Measurements from ENCODE around the gene B4GALT6.

B4GALT6 gene

DNA sequence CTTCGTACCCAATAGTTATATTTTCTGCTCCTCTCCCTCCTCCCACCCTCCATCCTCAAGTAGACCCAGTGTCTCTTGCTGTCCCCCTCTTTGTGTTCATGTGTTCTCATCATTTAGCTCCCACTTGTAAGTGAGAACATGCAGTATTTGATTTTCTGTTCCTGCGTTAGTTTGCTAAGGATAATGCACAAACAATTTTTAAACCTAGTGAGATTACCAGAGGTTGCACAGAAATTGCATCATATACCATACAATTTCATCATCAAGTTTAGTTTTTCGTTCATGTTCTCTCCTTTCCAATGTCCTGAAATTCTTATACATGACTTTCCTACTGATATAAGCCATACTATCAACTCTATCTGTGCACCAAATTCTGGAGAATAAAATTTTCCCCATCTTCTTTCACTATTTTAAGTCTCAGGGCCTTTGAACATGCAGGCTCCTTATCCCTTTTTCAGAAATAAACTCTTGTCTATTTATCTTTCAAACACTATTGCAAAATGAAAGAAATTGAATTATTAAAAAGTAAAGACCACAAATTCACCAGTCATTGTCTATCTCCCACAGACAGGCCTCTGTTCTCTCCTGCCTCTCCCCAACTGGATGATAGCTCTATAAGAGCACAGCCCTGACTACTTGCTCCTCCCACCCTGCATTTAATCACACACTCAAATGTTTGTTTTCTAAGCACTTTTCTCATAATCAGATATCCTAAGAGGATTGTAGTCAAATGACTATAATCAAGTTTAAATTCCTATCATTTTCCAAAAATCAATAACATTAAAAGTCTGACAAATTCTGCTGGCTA is 27.2 kb upstream of the B4GALT6 start:
- no peak overlapping the region for H3K4me3 ChIP-seq (ENCODE audit: low read length)
- H3K36me3 ChIP-seq (ENCODE audit: control insufficient read depth, insufficient read depth, low read length): no peaks in the 10 kb centered on the region
- H3K27ac ChIP-seq (ENCODE audit: low read depth, low read length): no peak overlapping the region
- H3K9ac ChIP-seq (ENCODE audit: low read length): no peak overlapping the region
- H3K27me3 ChIP-seq (ENCODE audit: control insufficient read depth, insufficient read depth, low read length): no peaks in the 10 kb centered on the region
- H3K4me1 ChIP-seq (ENCODE audit: control insufficient read depth, insufficient read depth, low read length): no peaks in the 10 kb centered on the region

DNA sequence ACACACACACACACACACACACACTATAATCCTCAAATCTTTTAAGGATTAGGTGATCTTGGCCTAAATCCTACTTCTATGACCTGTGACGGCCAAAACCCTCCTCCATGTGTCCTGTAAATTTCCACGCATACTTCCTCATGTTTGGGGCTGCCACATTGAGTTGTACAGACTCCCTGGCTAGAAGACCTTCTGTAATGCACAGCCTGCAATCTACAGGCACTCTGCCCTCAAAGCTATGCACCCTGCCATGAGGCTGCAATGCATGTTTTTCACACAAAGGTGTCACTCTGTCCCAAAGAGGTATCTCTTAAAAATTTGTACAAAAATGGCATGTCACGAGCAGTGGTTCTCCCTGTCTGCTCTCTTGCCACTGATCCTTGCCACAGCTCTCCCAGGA is 26.4 kb upstream of the B4GALT6 start:
- no peaks in the 10 kb centered on the region for H3K27me3 ChIP-seq (ENCODE audit: control insufficient read depth, insufficient read depth, low read length)
- H3K4me3 ChIP-seq (ENCODE audit: low read length): no peak overlapping the region
- H3K36me3 ChIP-seq (ENCODE audit: control insufficient read depth, insufficient read depth, low read length): no peaks in the 10 kb centered on the region
- H3K9ac ChIP-seq (ENCODE audit: low read length): no peak overlapping the region
- no peaks in the 10 kb centered on the region for H3K4me1 ChIP-seq (ENCODE audit: control insufficient read depth, insufficient read depth, low read length)
- H3K27ac ChIP-seq (ENCODE audit: low read depth, low read length): no peak overlapping the region

DNA sequence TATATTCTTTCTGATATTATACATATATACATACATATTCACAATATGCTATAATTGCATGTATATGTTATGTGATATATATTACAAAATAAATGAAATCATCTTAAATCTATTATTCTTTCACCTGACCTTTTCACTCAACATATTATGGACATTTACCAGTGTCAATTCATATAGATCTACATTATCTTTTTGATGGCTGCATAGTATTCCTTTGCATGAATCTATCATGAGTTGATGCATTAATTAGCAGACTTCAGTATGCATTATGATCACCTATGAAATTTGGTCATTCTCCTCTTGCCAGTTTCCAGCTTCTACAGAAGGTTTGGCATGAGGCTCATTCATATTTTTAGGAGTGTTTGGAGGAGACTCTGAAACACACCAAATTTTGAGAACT is 23.4 kb upstream of the B4GALT6 start:
- Histone ChIP-seq H3K9ac (ENCODE audit: low read length) (no peak overlapping the region), H3K4me3 (ENCODE audit: low read length) (no peak overlapping the region), H3K27me3 (ENCODE audit: control insufficient read depth, insufficient read depth, low read length) (no peaks in the 10 kb centered on the region), H3K4me1 (ENCODE audit: control insufficient read depth, insufficient read depth, low read length) (no peaks in the 10 kb centered on the region), H3K27ac (ENCODE audit: low read depth, low read length) (no peak overlapping the region), H3K36me3 (ENCODE audit: control insufficient read depth, insufficient read depth, low read length) (no peaks in the 10 kb centered on the region)

DNA sequence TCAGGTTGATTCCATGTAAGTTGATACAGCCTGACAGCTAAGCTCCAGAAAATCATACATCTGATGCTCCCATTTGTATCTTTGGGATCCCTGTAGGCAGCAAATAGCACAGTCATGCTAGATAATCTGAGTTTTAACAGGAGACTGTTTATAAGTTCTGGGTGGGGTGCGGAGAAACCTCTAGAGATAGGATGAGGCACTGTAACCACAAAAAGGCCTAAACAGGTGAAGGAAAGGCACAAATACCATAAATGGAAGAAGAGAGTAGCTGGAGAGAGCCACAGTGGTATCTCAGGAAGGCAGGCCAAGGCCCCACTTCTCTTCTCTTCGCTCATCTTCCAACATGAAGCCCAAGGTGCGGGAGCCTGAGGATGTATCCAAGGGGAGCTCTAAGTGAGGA is 18.1 kb upstream of the B4GALT6 start:
- no peaks in the 10 kb centered on the region for H3K4me1 ChIP-seq (ENCODE audit: control insufficient read depth, insufficient read depth, low read length)
- H3K4me3 ChIP-seq (ENCODE audit: low read length): no peak overlapping the region
- H3K27me3 ChIP-seq (ENCODE audit: control insufficient read depth, insufficient read depth, low read length): no peaks in the 10 kb centered on the region
- H3K9ac ChIP-seq (ENCODE audit: low read length): no peak overlapping the region
- H3K27ac ChIP-seq (ENCODE audit: low read depth, low read length): no peak overlapping the region
- no peaks in the 10 kb centered on the region for H3K36me3 ChIP-seq (ENCODE audit: control insufficient read depth, insufficient read depth, low read length)

DNA sequence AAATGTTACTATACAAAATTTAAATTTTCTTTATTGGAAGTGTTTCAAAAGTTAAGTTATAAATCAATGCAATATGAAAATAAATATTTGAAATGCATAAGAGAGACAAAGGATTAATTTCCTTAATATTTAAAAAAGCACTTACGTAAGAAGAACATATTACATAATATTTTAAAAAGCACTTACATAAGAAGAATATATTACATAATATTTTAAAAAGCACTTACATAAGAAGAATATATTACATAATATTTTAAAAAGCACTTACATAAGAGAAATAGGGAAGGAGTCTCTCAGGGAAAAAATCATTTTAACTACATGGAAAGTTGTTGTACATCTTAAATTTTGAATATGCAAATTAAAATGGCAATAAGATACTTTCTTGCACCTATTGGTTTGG is 17.4 kb upstream of the B4GALT6 start:
- Histone ChIP-seq H3K4me1 (ENCODE audit: control insufficient read depth, insufficient read depth, low read length) (no peaks in the 10 kb centered on the region), H3K9ac (ENCODE audit: low read length) (no peak overlapping the region), H3K4me3 (ENCODE audit: low read length) (no peak overlapping the region), H3K36me3 (ENCODE audit: control insufficient read depth, insufficient read depth, low read length) (no peaks in the 10 kb centered on the region), H3K27ac (ENCODE audit: low read depth, low read length) (no peak overlapping the region), H3K27me3 (ENCODE audit: control insufficient read depth, insufficient read depth, low read length) (no peaks in the 10 kb centered on the region)

DNA sequence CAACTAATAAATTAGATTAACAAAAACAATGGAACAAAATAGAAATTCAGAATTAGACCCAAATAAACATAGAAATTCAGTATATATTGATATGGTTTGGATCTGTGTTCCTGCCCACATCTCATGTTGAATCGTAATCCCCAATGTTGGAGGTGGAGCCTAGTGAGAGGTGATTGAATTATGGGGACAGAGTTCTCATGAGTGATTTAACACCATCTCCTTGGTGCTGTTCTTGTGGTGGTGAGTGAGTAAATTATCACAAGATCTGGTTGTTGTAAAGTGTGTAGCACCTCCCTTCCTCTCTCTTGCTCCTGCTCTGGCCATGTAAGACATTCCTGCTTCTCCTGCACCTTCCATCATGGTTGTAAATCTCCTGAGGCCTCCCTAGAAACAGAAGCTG is 16.6 kb upstream of the B4GALT6 start:
- Histone ChIP-seq H3K27me3 (ENCODE audit: control insufficient read depth, insufficient read depth, low read length) (no peaks in the 10 kb centered on the region), H3K9ac (ENCODE audit: low read length) (no peak overlapping the region), H3K4me3 (ENCODE audit: low read length) (no peak overlapping the region), H3K4me1 (ENCODE audit: control insufficient read depth, insufficient read depth, low read length) (no peaks in the 10 kb centered on the region), H3K27ac (ENCODE audit: low read depth, low read length) (no peak overlapping the region), H3K36me3 (ENCODE audit: control insufficient read depth, insufficient read depth, low read length) (no peaks in the 10 kb centered on the region)

DNA sequence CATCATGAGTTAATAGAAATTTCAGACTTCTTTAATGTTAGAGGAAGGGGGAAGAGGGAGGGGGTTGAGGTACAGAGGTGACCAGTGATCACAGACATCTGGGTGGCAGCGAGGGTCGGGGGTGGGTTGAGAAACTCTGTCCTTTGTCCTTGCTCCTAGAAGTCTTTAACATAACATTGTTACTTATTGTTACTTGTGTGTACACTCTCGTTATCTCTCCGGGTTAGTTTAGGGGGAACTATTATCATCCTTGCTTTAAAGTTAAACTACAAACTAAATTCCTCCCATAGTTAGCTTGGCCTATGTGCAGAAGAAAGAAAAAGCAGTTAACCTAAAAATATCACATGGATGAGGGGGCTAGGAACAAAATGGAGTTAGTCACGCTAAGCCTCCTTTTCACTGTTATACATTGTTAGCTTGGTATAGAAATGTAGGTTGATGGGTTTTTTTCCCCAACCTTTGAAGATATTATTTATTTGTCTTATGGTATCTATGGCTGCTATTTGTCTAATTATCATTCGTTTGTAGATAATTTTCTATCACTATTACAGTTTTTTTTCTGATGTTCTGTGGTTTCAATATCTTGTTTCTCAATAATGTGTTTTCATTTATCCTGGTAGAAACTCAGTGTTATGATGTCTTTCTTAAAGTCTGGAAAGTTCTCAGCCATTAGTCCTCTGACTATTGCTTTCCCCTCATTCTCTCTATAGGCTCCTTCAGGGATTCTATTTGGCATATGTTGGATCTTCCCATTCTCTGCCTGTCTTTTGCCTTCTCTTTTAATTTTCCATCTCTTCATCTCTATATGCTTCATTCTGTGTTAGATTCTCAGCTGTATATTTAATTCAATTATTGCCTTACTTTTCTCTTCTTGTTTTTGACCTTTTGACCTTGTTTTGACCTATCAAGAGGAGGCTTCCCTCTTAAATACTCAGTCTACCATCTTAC is 13.2 kb upstream of the B4GALT6 start:
- Histone ChIP-seq H3K36me3 (ENCODE audit: control insufficient read depth, insufficient read depth, low read length) (no peaks in the 10 kb centered on the region), H3K27ac (ENCODE audit: low read depth, low read length) (no peak overlapping the region), H3K4me1 (ENCODE audit: control insufficient read depth, insufficient read depth, low read length) (no peaks in the 10 kb centered on the region), H3K9ac (ENCODE audit: low read length) (no peak overlapping the region), H3K27me3 (ENCODE audit: control insufficient read depth, insufficient read depth, low read length) (no peaks in the 10 kb centered on the region), H3K4me3 (ENCODE audit: low read length) (no peak overlapping the region)

DNA sequence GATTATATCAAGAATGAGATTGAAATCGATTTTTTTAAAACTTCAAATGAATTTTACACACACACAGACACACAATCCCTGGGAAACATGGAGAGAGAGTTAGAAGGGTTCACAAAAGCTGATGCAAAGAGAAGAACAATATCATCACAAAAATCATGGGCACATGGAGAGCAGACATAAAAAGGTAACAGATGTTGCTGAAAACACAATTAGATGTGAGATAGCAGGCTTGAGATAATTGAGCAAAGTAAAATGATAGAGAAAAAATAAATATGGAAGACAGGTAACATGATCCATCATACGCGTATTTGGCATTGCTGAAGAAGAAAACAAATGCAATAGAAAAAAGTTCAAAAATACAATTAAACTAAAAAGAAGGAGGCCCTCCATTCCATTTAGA is 11.6 kb upstream of the B4GALT6 start:
- H3K4me3 ChIP-seq (ENCODE audit: low read length): no peak overlapping the region
- no peaks in the 10 kb centered on the region for H3K36me3 ChIP-seq (ENCODE audit: control insufficient read depth, insufficient read depth, low read length)

DNA sequence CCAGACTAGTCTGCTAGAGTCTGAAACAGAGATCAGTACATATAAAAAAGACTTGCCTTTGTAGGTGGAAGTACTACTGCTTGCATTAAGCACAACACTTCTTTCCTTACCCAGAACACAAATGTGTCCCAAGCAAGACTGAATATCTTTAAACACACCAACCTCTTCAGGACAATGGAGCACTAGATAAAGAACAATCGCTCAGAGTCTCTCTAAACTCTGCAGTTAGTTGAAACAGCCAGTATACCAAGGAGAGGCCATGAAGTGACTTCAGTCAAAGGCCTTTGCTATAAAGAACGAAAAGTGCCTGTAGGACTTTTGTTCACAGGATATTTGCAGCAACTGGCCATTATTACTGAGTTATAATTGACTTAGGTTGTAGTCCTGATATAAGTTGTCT is 9.9 kb upstream of the B4GALT6 start:
- Histone ChIP-seq H3K4me1 (ENCODE audit: control insufficient read depth, insufficient read depth, low read length) (no peaks in the 10 kb centered on the region), H3K27me3 (ENCODE audit: control insufficient read depth, insufficient read depth, low read length) (no peaks in the 10 kb centered on the region), H3K9ac (ENCODE audit: low read length) (no peak overlapping the region), H3K36me3 (ENCODE audit: control insufficient read depth, insufficient read depth, low read length) (no peaks in the 10 kb centered on the region), H3K4me3 (ENCODE audit: low read length) (no peak overlapping the region), H3K27ac (ENCODE audit: low read depth, low read length) (no peak overlapping the region)

More for the DNA sequence above, 11.6 kb upstream of the B4GALT6 start:
- Histone ChIP-seq H3K9ac (ENCODE audit: low read length) (no peak overlapping the region), H3K27ac (ENCODE audit: low read depth, low read length) (no peak overlapping the region), H3K27me3 (ENCODE audit: control insufficient read depth, insufficient read depth, low read length) (no peaks in the 10 kb centered on the region), H3K4me1 (ENCODE audit: control insufficient read depth, insufficient read depth, low read length) (no peaks in the 10 kb centered on the region)

DNA sequence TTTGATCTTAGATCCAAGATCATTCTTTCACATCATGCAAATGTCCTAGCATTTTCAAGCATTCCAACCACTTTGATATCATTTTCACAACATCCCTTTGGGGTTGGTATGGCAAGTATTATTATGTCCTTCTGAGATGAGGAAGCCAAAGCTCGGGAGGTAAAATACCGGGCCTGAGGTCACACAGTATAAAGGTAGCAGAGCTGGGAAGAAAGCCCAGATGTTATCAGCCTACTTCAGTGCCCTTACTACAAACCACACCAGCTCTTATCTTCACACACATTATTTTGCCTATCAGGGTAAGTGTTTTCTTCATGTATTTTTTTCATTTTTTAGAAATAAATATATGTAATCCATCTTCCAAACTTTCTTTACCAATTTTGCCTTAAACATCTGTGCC is 4.2 kb upstream of the B4GALT6 start:
- H3K36me3 ChIP-seq (ENCODE audit: control insufficient read depth, insufficient read depth, low read length): no peaks in the 10 kb centered on the region
- H3K4me3 ChIP-seq (ENCODE audit: low read length): no peak overlapping the region
- H3K27ac ChIP-seq (ENCODE audit: low read depth, low read length): no peak overlapping the region
- H3K27me3 ChIP-seq (ENCODE audit: control insufficient read depth, insufficient read depth, low read length): no peaks in the 10 kb centered on the region
- H3K4me1 ChIP-seq (ENCODE audit: control insufficient read depth, insufficient read depth, low read length): peaks cover 4% of the 10 kb centered on the region
- H3K9ac ChIP-seq (ENCODE audit: low read length): no peak overlapping the region

DNA sequence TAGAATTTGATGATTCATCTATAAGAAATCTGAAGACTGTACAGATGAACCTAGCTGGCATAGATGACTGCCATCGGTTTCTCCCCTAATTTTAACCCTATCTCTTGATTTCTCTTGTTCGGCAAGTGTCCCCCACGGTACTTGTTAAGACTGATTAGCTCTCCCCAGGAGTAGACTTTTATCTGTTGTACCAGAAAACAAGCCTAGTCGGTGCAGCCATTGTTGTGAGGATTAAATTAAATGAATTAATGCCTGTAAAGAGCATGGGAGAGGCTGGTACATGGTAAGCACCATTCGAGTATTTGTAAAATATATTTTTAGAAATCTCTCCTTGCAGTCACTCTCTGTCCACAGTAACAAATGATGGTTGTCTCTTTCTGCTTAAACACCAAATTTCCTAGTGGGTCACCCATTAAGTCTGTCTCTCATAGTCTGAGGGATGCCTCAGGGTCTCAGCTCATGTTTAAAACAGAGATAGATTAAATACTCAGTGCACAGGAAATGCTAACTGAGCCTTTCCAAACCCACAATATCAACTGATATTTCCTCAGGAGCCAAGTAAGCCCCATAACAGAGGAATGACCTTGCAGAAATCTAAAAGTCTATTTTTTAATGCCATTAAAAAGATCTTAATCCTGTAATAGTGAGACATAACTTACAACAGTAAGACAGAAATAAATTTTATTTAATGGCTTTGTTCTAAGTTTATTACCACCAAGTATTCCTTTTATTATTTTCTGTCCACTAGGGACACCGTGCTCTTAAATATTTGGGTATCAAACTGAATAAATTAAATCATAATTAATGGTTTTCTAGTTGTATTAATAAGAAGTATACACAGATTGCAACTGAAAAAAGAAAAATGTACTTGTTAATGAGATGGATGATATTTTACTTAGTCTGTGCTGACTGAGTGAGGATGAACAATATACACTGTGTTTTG is 2.9 kb upstream of the B4GALT6 start:
- no peak overlapping the region for H3K4me3 ChIP-seq (ENCODE audit: low read length)
- H3K36me3 ChIP-seq (ENCODE audit: control insufficient read depth, insufficient read depth, low read length): no peaks in the 10 kb centered on the region
- no peak overlapping the region for H3K27ac ChIP-seq (ENCODE audit: low read depth, low read length)
- H3K9ac ChIP-seq (ENCODE audit: low read length): no peak overlapping the region
- peaks cover 4% of the 10 kb centered on the region for H3K4me1 ChIP-seq (ENCODE audit: control insufficient read depth, insufficient read depth, low read length)
- no peaks in the 10 kb centered on the region for H3K27me3 ChIP-seq (ENCODE audit: control insufficient read depth, insufficient read depth, low read length)

DNA sequence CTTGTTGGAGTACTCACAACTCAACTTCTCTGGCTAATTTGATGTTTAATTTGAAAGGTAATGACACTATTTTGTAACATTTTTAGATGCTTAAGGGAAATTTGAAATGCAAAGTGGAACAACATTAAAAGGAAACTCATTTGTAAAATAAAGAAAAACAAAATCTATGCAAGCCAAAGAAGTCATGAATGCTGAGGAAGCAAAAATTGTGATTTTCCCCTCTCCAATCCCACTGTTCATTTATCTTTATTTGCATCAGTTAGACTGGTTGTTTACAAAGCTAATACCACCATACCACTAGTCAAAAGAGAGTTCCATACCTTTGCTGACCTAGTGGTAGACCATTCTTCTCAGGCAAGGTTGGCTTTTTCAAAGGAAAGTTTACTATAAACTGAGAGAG is 2.2 kb upstream of the B4GALT6 start:
- H3K27ac ChIP-seq (ENCODE audit: low read depth, low read length): no peak overlapping the region
- peaks cover 4% of the 10 kb centered on the region for H3K4me1 ChIP-seq (ENCODE audit: control insufficient read depth, insufficient read depth, low read length)
- H3K36me3 ChIP-seq (ENCODE audit: control insufficient read depth, insufficient read depth, low read length): no peaks in the 10 kb centered on the region
- no peaks in the 10 kb centered on the region for H3K27me3 ChIP-seq (ENCODE audit: control insufficient read depth, insufficient read depth, low read length)
- H3K4me3 ChIP-seq (ENCODE audit: low read length): no peak overlapping the region
- H3K9ac ChIP-seq (ENCODE audit: low read length): no peak overlapping the region

Measured in rectal smooth muscle tissue (tissue), 1 donor.